ENCODE measurements around the gene NKD2.

DNA sequence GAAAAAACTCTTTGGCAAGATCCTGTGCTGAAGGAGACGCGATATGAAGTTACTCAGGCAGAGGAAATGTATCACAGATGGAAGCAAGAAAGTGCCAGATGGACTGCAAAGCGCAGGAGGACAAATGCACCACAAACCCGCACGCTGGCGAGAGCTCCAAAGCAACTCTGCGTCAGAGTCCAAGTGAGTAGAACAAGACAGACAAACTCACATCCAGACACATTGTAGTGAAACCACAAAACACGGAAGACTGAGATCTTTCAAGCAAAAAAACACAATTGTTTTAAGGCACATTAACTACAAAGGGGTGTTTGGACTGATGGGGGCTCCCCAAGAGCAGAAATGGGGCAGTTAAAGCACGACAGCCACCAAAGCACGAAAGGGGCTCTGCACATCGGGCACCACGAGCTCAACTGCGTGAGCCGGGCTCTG, 39.2 kb upstream of the NKD2 start:
- TF ChIP-seq, protein P1, sequence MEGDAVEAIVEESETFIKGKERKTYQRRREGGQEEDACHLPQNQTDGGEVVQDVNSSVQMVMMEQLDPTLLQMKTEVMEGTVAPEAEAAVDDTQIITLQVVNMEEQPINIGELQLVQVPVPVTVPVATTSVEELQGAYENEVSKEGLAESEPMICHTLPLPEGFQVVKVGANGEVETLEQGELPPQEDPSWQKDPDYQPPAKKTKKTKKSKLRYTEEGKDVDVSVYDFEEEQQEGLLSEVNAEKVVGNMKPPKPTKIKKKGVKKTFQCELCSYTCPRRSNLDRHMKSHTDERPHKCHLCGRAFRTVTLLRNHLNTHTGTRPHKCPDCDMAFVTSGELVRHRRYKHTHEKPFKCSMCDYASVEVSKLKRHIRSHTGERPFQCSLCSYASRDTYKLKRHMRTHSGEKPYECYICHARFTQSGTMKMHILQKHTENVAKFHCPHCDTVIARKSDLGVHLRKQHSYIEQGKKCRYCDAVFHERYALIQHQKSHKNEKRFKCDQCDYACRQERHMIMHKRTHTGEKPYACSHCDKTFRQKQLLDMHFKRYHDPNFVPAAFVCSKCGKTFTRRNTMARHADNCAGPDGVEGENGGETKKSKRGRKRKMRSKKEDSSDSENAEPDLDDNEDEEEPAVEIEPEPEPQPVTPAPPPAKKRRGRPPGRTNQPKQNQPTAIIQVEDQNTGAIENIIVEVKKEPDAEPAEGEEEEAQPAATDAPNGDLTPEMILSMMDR (IDR thresholded peaks at IDR 0.05; ENCODE audit: insufficient read depth, low read length, poor library complexity, severe bottlenecking): no peak
- no peak for TF ChIP-seq EZH2phosphoT487 (conservative IDR thresholded peaks at IDR 0.05; ENCODE audit: low read length)
